Measurements from ENCODE around the gene NTSR1. TPM values are rescaled to one million over a fixed set of nuclear protein-coding genes. Genes with fewer than 3 reads are reported as not detected.

NTSR1 gene
- total RNA-seq, 1 experiment from 2014 or later: 15.0 TPM

- DNase-seq (ENCODE audit: low read depth): no peak
Observed at GRCh38 chr20:62694106-62694505, 14.5 kb upstream of the NTSR1 start.

GRCh38 chr20:62694868-62695267 lies 13.8 kb upstream of the NTSR1 start:
- no peak for DNase-seq (ENCODE audit: low read depth)

- no peak for DNase-seq (ENCODE audit: low read depth)
Observed at GRCh38 chr20:62695448-62696414, 12.9 kb upstream of the NTSR1 start.

DNA sequence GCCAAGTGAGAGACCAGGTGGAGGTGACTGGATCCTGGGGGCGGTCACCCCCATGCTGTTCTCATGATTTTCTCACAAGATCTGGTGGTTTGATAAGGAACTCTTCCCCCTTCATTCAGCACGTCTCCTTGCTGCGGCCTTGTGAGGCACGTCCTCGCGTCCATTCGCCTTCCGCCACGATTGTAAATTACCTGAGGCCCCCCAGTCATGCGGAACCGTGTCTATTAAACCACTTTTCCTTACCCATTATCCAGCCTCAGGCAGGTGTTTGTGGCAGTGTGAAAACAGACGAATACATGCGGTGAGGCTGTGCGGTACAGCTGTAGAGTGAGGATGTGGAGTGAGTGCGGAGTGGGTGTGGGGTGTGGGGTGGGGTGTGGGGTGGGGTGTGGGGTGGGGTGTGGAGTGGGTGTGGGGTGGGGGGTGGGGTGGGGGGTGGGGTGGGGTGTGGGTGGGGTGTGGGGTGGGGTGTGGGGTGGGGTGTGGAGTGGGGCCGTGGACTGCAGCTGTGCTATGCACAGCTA lies 12.1 kb upstream of the NTSR1 start:
- DNase-seq (ENCODE audit: low read depth): no peak

GRCh38 chr20:62696989-62697388 lies 11.6 kb upstream of the NTSR1 start:
- DNase-seq (ENCODE audit: low read depth): no peak

- DNase-seq (ENCODE audit: low read depth): peak; percentile 45
Observed at GRCh38 chr20:62697468-62697912, 11.1 kb upstream of the NTSR1 start.

DNA sequence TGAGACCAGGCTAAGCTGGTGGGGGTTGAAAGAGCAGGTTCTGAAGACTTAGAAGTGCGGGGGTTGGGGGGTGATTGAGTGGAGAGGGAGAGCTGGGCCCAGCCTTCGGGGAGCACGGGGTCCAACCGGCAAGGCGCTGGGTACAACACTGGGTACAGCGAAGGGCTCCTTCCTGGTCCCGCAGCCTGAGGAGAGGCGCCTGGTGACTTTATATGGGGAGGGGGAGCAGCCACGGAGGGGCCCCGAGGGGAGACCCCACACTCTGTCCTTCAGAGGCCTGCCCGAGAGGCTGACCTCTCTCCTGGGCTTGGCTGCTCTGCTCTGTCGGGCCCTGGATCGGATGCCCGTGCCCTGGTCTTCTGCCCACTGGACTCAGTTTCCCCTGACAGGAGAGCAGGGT lies 10.4 kb upstream of the NTSR1 start:
- DNase-seq (ENCODE audit: low read depth): no peak

DNA sequence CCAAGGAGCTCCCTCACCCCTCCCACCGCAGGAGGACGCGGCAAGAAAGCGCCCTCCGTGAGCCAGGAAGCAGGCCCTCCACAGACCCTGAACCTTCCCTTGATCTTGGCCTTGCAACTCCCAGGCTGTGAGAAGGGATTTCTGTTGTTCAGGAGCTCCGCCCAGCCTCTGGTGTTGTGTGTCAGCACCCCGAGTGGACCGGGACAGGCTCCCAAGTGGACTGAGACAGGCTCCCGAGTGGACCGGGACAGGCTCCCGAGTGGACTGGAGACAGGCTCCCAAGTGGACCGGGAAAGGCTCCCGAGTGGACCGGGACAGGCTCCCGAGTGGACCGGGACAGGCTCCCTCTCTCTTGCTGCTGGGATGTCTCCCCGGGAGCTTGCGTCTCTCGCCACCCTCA lies 9.3 kb upstream of the NTSR1 start:
- DNase-seq (ENCODE audit: low read depth): no peak

- no peak for DNase-seq (ENCODE audit: low read depth)
Observed at GRCh38 chr20:62699741-62700140, 8.9 kb upstream of the NTSR1 start.

DNA sequence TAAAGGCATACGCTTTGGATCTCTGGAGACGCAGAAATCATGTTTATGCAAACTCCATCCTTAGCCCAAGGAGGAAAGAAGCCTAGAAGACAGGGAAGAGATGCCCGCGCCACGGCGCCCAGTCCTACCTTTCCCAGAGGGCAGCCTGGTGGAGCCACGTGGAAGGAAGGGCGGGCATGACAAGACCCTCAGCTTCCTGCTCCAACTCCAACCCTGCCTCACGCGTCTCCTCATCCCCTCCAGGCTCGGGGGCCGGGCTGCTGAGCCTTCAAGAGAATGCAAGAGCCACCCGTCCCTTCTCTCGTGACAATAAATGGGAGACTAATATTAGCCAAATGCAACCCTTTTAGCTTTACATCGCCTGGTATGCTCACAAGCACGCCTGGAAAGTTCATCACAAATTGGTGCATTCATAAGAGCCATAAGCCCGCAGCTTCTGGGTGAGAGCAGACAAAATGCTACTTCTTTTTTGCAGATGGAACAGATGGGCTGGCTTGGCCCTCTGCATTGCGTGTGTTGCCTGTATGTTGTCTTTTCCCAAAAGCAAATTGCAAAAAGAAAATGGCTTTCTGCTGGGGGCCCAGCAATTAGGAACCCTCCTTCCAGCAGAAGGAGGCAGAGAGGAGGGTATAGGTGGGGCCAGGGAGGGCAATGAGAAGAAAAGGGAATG lies 8.2 kb upstream of the NTSR1 start:
- no peak for DNase-seq (ENCODE audit: low read depth)

- DNase-seq (ENCODE audit: low read depth): no peak
Observed at GRCh38 chr20:62701161-62702012, 7.2 kb upstream of the NTSR1 start.

DNA sequence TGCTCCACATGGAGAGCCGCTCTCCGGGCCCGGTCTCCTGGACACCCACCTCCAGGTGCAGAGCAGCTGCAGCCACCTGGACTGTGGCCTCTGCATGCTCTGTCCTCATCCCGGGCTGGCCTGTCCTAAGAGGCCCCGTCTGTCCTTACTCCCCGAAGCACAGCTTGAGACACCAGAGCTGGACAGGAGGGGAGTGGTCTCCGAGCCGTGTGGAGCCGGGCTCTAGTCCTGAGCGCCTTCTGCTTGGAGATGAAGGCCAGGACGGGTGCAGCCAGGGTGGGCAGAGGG lies 6.7 kb upstream of the NTSR1 start:
- no peak for DNase-seq (ENCODE audit: low read depth)

GRCh38 chr20:62702895-62703852 lies 5.5 kb upstream of the NTSR1 start:
- DNase-seq (ENCODE audit: low read depth): peak; percentile 99

DNA sequence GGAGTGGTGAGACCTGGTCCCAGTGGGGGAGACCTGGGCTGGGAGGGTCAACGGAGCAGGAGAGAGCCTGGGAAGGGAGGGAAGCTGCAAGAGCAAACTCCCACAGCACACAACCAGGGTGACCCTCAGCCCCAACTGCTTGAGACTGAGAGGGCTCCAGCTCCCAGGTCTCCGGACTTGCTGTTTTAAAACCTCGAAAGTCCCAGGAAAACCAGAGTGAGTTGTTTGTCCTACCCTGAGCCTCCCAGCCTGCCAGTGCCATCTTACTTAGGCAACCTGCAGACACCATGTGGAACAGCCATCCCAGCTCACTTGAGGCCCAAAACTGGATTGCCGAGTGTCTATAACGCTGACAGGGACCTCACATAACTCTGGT lies 4.8 kb upstream of the NTSR1 start:
- no peak for DNase-seq (ENCODE audit: low read depth)

GRCh38 chr20:62704341-62704948 lies 4.2 kb upstream of the NTSR1 start:
- peak; percentile 100 for DNase-seq (ENCODE audit: low read depth)

- DNase-seq (ENCODE audit: low read depth): no peak
Observed at GRCh38 chr20:62705627-62706026, 3.0 kb upstream of the NTSR1 start.

DNA sequence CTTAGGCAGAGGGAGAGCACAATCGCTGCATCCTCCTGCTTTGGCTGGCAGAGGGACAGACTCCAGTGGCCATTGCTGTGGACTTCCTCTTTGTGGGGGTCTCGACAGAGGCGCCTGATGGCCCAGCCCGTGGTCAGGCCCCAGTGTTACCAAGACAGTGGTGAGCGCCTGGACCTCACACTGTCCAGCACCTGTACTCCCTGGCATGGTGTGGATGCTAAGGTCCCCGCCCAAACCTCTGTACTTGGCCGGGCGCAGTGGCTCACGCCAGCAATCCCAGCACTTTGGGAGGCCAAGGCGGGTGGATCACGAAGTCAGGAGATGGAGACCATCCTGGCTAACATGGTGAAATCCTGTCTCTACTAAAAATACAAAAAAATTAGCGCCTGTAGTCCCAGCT lies 2.3 kb upstream of the NTSR1 start:
- DNase-seq (ENCODE audit: low read depth): no peak

DNA sequence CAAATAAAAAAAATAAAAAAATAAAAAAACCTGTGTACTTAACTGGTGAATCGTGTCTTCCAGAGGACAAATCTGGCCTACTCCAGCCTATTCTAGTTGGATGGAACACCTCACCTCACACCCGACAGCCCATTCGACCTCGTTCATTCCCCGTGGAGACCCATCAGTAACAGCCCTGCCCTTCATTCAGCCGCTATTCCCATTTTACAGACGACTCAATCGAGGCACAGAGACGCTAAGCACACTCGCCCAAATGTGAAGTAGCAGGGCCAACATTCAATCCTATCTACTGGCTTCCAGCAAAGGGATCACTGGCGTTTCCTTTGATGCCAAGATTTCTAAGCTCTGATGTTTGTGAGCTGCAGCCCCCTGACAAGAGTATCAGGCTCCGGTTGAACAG lies 1.8 kb upstream of the NTSR1 start:
- DNase-seq (ENCODE audit: low read depth): no peak

DNA sequence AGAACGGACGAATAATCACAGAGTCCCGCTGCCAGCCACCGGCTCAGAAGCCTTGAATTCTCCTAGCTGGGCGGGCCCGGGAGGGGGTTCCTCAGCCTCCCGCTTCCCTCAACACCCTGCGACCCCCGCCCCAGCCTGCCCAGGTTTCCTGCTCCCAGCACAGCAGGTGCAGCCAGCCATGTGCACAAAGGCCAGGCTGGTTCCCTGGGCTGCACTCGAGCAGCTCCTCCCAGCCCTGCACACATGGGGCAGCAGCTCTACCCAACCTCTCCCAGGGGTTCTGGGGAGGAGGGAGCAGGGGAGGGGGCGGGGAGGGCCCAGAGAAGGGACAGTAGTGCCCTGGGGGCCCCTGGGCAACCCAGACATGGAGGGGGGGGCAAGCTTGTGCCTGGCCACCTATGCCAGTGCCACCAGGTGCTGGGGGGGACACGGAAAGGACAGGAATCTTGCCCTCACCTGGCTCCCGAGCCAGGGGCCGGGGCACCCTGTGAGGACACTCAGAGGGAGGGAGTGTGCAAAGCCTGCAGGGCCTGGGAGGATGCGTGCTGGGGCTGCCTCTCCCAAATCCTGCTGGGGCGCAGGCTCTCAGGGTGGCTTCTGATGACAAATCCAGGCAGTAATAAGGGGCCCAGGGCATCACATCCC lies 1.2 kb upstream of the NTSR1 start:
- no peak for DNase-seq (ENCODE audit: low read depth)

DNA sequence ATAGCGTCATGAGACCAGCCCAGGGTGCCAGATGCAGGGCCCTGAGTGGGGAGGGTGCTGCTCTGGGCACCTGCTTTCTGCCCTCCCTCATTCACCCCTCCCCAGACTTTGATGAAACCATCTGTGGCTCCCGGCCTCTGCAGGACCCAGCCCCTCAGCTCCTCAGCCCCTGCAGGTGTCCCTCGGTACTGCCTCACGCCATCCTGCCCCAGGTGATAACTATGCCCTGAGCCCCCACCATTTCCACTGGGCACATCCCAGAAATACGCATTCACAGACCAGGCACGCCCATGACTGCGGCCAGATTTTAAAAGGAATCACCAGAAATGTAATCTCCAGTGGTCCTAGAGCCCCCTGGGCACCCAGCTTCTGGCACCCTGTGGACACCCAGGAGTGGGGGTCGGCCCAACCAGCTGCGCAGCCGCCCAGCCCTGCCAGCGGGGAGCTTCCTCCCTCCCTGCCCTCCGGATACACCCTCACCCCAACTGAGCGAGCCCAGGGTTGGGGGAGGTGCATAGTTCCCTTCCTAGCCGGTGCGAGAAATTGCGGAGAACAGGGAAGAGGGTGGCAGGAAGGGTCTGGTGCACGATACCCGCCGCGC lies 615 bp upstream of the NTSR1 start:
- peak; percentile 17 for DNase-seq (ENCODE audit: low read depth)

Measured in RPMI7951 (cell line).